SKM-1 treated with dmso at 0.1 percent for 144 hours (cell line): ENCODE results near the gene APOBEC3B.
"Not testable (repeated sequence)": the region's sequence is repeated elsewhere in the genome, so short reads cannot be mapped to it uniquely, and the experiment has no call there.

Experiments
- DNase-seq: peaks from one replicate; lab custom pipeline; 2025; ENCODE audit not compliant: unreplicated experiment; lab: John Stamatoyannopoulos, UW

Gene APOBEC3B

GRCh38 chr22:39026509-39027150, 44.5 kb downstream of the APOBEC3B start:
- DNase-seq = no peak

DNA sequence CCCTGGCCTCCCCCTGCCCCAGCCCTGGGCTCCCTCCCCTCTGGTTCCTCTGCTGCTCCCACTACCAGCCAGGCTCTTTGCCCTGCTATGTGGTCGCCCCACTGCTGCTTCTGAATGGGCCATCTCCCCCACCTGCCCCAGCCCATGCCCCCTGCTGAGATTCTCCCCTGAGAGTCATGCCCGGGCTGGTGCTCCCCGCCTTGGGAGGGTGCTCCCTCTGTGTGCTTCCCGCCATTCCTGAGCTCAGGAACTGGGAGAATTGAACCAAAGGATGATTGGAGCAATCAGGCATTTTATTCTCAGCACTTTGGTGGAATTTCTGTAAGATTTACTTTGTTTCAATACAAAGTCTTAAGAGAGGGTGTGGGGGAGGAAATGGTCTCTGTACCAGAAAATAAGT, 45.6 kb downstream of the APOBEC3B start:
- no peak for DNase-seq

DNA sequence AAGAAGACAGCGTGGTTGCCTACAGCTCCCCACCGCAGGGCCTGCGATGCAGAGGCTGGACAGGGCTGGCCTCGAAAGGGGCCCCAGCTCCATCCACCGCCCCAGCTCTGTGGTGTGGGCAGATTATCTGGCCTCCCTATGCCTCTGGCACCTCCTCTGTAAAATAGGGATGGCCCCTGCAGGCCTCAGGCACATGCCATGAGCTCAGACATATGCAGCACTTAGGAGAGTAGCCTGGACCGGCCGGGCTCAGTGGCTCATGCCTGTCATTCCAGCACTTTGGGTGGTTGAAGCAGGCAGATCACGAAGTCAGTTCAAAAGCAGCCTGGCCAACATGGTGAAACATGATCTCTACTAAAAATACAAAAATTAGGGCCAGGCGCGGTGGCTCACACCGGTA, 46.1 kb downstream of the APOBEC3B start:
- DNase-seq = no peak

DNA sequence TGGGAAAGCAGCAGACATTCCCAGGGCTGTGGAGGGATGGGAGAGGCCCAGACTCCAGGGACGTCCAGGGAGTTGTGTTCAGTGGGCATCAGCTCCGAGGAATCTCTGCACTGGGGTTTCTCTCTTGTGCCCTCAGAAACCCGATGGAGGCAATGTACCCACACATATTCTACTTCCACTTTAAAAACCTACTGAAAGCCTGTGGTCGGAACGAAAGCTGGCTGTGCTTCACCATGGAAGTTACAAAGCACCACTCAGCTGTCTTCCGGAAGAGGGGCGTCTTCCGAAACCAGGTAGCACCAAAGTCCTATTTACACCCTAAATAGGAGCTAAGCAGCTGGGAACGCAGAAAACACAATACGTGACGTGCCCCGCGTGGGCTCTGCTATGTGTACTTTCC, 47.1 kb downstream of the APOBEC3B start:
- DNase-seq = no peak

GRCh38 chr22:39030705-39031104, 48.6 kb downstream of the APOBEC3B start:
- DNase-seq = no peak

DNA sequence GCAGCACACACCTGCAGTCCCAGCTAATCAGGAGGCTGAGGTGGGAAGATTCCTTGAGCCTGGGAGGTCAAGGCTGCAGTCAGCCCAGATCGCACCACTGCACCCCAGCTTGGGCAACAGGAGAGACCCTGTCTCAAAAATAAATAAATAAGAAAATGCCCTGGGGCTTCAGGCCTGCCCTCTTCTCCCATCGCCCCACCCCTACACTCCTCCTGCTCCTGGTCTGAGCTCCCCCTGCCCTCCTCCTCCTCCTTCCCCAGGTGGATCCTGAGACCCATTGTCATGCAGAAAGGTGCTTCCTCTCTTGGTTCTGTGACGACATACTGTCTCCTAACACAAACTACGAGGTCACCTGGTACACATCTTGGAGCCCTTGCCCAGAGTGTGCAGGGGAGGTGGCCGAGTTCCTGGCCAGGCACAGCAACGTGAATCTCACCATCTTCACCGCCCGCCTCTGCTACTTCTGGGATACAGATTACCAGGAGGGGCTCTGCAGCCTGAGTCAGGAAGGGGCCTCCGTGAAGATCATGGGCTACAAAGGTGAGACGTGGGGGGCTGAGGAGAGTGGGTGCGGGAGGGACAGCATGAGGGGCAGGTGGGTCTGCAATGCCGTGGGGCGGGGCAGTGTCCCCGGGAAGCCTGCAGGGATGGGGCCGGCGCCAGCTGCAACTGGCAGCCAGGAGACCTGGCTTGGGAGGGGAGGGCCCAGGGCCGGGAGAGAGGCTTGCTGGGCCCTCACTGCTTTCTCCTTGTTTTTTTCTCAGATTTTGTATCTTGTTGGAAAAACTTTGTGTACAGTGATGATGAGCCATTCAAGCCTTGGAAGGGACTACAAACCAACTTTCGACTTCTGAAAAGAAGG, 49.5 kb downstream of the APOBEC3B start:
- not testable (repeated sequence) for DNase-seq

DNA sequence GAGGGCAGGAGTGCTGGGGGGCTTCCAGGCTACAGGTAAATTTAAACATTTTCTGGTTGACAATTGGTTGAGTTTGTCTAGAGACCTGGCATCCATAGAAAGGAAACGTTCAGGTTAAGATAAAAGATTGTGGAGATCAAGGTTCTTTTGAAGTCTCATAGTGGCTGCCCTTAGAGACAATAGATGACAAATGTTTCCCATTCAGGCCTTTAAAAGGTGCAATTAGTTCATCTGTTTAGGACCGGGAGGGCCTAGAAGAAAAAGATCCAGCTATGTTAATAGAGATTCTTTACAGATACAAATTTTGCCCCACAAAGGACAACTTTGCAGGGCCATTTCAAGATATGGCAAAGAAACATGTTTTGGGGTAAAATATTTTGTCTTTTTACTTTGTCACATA, 54.9 kb downstream of the APOBEC3B start:
- DNase-seq = not testable (repeated sequence)

GRCh38 chr22:39039306-39040126, 57.4 kb downstream of the APOBEC3B start:
- DNase-seq = no peak

GRCh38 chr22:39040155-39040537, 58.0 kb downstream of the APOBEC3B start:
- DNase-seq = not testable (repeated sequence)

DNA sequence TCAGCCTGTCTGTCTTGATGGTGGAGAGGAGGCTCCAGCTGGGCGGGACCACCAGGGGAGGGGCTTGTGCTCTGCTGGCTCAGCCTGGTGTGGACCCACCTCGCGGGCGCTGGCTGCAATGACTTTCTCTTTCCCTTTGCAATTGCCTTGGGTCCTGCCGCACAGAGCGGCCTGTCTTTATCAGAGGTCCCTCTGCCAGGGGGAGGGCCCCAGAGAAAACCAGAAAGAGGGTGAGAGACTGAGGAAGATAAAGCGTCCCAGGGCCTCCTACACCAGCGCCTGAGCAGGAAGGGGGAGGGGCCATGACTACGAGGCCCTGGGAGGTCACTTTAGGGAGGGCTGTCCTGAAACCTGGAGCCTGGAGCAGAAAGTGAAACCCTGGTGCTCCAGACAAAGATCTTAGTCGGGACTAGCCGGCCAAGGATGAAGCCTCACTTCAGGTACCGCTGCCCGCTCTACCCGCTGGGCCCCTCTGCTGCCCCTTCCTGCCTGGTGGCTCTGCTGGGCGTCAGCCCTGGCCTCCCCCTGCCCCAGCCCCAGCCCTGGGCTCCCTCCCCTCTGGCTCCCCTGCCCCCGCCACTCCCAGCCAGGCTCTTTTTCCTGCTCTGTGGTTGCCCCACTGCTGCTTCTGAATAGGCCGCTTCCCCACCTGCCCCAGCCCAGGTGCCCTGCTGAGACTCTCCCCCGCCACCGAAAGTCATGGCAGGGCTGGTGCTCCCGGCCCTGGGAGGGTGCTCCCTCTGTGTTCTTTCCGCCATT, 58.6 kb downstream of the APOBEC3B start, which contains the start of gene APOBEC3F:
TSS of gene APOBEC3F (plus strand) at position 327 of the 759 bp plus-strand sequence. CDS start at position 424, 97 bp downstream.
- not testable (repeated sequence) for DNase-seq

DNA sequence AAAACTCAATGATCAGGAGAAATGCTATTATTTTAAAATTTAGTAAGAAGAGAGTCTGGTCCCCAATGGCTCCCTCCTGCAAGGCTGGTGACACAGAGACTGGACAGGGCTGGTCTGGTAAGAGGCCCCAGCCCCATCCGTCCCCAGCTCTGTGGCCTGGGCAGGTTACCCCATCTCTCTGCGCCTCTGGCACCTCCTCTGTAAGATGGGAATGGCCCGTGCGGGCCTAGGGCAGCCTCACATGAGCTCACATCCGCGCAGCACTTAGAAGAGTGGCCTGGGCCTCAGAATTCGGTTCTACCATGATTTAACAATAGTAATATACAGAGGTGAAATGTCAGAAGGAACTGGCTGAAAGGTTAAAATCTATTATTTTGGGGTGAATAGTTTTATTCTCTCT, 59.8 kb downstream of the APOBEC3B start:
- DNase-seq = no peak
